Hippocampal formation (tissue), 2 donors: Measurements from ENCODE around the gene NPL.

Experiments used
- DNase-seq, 2 donors: peaks; one replicate each; lab custom pipeline; 2025; lab: John Stamatoyannopoulos, UW

Gene NPL

GRCh38 chr1:182816863-182817262 is 27.3 kb downstream of the NPL start:
- no peak for DNase-seq

- no peak for DNase-seq
Observed at GRCh38 chr1:182817802-182818201, 28.2 kb downstream of the NPL start.

GRCh38 chr1:182823220-182823619 is 33.6 kb downstream of the NPL start:
- no peak for DNase-seq

GRCh38 chr1:182826892-182827291 is 37.3 kb downstream of the NPL start:
- no peak for DNase-seq

- no peak for DNase-seq
Observed at GRCh38 chr1:182829285-182829932, 39.8 kb downstream of the NPL start.

- DNase-seq, result no peak
Observed at GRCh38 chr1:182833271-182833670, 43.7 kb downstream of the NPL start.

GRCh38 chr1:182834326-182834725 is 44.8 kb downstream of the NPL start:
- DNase-seq, result no peak

GRCh38 chr1:182835806-182836205 is 46.2 kb downstream of the NPL start:
- no peak for DNase-seq

GRCh38 chr1:182839209-182840066 is 49.9 kb downstream of the NPL start, which contains the start of gene DHX9:
TSS of gene DHX9 (plus strand) at chr1:182839347. CDS start at chr1:182842567, 3,220 bp downstream.
- peak; percentile 81 to 91 for DNase-seq

- DNase-seq, result no peak
Observed at GRCh38 chr1:182841368-182841988, 51.9 kb downstream of the NPL start.

GRCh38 chr1:182842265-182842664 is 52.7 kb downstream of the NPL start:
- DNase-seq, result no peak

GRCh38 chr1:182845379-182845778 is 55.8 kb downstream of the NPL start:
- DNase-seq, result no peak

- no peak for DNase-seq
Observed at GRCh38 chr1:182845894-182846293, 56.3 kb downstream of the NPL start.

- DNase-seq, result no peak
Observed at GRCh38 chr1:182847105-182847504, 57.5 kb downstream of the NPL start.

GRCh38 chr1:182848736-182849135 is 59.2 kb downstream of the NPL start:
- DNase-seq, result no peak

- no peak for DNase-seq
Observed at GRCh38 chr1:182850319-182850718, 60.7 kb downstream of the NPL start.

- DNase-seq, result no peak
Observed at GRCh38 chr1:182851825-182852224, 62.3 kb downstream of the NPL start.

GRCh38 chr1:182855911-182856310 is 66.3 kb downstream of the NPL start:
- DNase-seq, result no peak

GRCh38 chr1:182857212-182857611 is 67.6 kb downstream of the NPL start:
- no peak for DNase-seq

- no peak for DNase-seq
Observed at GRCh38 chr1:182860658-182861057, 71.1 kb downstream of the NPL start.

GRCh38 chr1:182861994-182862393 is 72.4 kb downstream of the NPL start:
- DNase-seq, result no peak

- DNase-seq, result no peak
Observed at GRCh38 chr1:182862827-182863226, 73.3 kb downstream of the NPL start.

GRCh38 chr1:182863940-182864339 is 74.4 kb downstream of the NPL start:
- DNase-seq, result no peak
